AG09319 (cell line): ENCODE data around the gene MRPL43.

Source experiments
- DNase-seq: peaks from one replicate; pipeline ENCODE4 v3.0.0-alpha.2; 2010; ENCODE audit warnings: low read depth; ENCODE audit errors: extremely low read depth
- TF ChIP-seq, protein P1 (sequence below): IDR thresholded peaks from 2 replicates; pipeline ENCODE4 v1.5.1; 2011; ENCODE audit warnings: low read depth, mild to moderate bottlenecking, inconsistent platforms, low read length, moderate library complexity

MRPL43 gene

DNA sequence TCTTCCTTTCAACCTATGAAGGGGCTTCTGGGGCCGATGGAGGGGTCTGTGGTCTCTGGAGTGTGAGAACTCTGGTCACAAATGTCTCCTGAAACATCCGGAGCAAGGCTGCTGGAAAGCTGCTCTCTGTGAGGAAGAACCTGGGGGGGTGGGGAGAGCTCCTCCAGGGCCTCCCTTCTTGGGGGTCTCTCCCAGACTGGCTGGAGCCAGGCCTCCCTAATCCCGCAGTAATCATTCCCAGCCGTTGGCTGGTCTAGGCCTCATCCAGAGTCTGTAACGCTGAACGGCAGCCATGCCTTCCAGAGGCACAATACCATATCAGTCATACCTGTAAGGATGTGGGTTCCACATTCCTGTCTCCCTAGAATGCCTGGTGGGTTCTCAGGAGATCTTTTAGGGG is 7.9 kb upstream of the MRPL43 start:
- TF ChIP-seq, protein P1, sequence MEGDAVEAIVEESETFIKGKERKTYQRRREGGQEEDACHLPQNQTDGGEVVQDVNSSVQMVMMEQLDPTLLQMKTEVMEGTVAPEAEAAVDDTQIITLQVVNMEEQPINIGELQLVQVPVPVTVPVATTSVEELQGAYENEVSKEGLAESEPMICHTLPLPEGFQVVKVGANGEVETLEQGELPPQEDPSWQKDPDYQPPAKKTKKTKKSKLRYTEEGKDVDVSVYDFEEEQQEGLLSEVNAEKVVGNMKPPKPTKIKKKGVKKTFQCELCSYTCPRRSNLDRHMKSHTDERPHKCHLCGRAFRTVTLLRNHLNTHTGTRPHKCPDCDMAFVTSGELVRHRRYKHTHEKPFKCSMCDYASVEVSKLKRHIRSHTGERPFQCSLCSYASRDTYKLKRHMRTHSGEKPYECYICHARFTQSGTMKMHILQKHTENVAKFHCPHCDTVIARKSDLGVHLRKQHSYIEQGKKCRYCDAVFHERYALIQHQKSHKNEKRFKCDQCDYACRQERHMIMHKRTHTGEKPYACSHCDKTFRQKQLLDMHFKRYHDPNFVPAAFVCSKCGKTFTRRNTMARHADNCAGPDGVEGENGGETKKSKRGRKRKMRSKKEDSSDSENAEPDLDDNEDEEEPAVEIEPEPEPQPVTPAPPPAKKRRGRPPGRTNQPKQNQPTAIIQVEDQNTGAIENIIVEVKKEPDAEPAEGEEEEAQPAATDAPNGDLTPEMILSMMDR = no peak
- DNase-seq = no peak

DNA sequence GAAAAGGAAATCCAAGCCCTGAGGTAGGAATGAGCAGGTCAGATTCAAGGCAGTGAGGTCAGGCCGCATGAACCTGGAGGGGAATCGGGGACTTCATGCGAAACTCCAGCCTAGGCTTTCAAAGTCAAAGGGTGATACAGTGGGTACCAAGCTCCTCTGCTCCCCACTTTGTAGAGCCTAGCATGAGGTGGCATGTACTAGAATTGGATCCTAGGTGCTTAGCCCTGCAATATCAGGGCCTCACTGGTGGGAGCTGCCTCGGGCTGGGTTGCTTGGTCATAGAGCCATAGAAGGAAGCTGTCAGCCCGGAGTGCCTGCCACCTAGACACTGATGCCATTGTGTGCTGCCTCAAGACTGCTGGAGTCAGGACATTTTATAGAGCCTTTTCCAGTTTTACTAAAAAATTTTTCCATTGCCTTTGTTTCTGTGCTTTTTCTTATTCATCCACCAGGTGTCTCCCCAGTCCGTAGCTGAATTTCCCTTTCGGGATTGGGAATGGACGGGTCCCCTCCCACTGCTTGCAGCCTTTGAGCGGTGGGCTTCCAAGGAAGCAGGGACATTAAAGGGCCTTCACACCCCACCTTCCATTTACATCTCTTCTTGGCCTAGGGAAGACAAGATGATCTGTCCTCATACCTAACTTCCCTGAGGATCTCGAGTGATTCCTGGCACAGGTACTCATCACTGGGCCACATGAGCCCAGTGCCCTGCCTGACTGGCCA is 6.8 kb upstream of the MRPL43 start:
- DNase-seq = no peak
- TF ChIP-seq, protein P1 = peak; percentile 73

DNA sequence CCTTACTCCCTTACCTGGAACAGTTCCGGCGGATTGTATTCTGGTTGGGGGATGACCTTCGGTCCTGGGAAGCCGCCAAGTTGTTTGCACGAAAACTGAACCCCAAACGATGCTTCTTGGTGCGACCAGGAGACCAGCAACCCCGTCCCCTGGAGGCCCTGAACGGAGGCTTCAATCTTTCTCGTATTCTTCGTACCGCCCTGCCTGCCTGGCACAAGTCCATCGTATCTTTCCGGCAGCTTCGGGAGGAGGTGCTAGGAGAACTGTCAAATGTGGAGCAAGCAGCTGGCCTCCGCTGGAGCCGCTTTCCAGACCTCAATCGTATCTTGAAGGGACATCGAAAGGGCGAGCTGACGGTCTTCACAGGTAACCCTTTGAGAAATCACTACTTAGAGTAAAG is 1.8 kb upstream of the MRPL43 start:
- TF ChIP-seq, protein P1 = no peak
- DNase-seq = no peak

DNA sequence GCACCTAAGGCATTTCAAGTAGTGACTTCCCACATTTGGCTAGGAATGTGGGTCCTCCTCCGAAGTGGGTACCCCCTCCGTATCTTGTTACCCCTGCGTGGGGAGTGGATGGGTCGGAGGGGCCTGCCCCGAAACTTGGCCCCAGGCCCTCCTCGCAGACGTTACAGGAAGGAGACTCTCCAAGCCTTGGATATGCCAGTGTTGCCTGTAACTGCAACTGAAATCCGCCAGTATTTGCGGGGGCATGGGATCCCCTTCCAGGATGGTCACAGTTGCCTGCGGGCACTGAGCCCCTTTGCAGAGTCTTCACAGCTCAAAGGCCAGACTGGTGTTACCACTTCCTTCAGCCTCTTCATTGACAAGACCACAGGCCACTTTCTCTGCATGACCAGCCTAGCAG is 869 bp upstream of the MRPL43 start:
- TF ChIP-seq, protein P1 = no peak
- no peak for DNase-seq

DNA sequence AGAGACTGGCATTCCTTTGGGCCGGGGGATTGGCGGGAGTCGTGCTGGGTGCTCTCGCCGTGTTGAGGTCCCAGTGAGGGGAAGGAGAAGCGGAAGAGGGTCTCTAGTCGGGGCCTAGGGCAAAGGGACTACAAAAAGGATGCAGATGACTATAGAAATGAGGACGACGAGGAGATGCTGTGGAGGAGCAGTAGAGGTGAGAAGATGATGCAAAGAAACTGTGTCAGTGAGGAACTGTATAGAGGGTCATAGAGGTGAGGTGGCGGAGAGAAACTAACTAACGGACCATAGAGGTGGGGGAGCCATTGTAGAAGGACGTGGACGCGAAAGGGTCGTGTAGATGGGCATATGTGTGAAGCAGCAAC is 370 bp upstream of the MRPL43 start:
- TF ChIP-seq, protein P1 = no peak
- DNase-seq = no peak

DNA sequence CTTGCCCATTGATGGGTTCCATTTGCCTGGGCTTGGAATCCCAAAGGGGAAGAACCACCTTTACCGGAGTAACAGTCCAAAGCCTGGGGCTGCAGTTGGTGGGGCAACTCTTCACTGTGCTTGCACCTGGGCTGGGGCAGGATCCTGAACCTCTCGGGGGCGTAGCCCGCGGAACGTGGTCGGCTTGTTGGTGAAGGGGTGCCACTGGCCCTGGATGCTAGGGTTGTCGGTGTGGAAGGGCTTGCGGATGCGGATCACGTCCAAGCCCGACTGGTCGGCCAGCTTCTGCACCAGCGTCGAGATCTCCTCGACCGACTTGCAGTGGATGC is 710 bp downstream of the MRPL43 start:
- no peak for DNase-seq
- TF ChIP-seq, protein P1 = no peak

DNA sequence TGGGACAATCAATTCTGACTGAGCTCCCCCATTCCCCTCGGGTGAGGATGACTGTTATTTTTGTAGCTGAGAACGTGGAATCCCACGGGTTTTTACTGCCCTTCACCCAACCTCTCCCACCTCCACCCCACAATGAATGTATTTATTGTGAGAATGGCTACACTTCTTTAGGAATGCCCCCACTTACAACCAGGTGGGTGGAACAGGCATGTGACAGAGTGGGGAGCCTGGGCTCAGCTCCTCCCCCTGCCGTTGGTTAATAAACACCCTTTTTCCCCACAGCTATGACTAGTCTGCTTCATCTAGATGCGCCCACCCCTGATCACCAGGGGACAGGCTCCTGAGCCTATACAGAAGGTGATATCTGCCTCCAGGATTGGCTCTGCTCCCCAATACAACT is 2.0 kb downstream of the MRPL43 start:
- TF ChIP-seq, protein P1 = no peak
- no peak for DNase-seq
